ENCODE data around the gene BTN3A1. TPM values are rescaled to one million over a fixed set of nuclear protein-coding genes. Genes with fewer than 3 reads are reported as not detected.

The BTN3A1 gene
- total RNA-seq, 1 experiment from 2014 or later, result 9.0 TPM

- CTCF ChIA-PET, result no interaction called here
- TF ChIP-seq POLR2A (IDR thresholded peaks at IDR 0.05; ENCODE audit: borderline replicate concordance, extremely low read depth, insufficient read depth, insufficient read length) (no peak), SIN3A (IDR thresholded peaks at IDR 0.05; ENCODE audit: low read depth) (no peak), ATF3 (IDR thresholded peaks at IDR 0.05) (no peak), POLR2AphosphoS5 (IDR thresholded peaks at IDR 0.05; ENCODE audit: low read depth, low read length) (no peak), SRF (IDR thresholded peaks at IDR 0.05; ENCODE audit: low read depth) (no peak), FOSL1 (IDR thresholded peaks at IDR 0.05; ENCODE audit: low read depth) (no peak), SP1 (IDR thresholded peaks at IDR 0.05; ENCODE audit: low read depth) (no peak), REST (IDR thresholded peaks at IDR 0.05; ENCODE audit: low read depth) (no peak), RAD21 (IDR thresholded peaks at IDR 0.05; ENCODE audit: low read depth) (no peak)
- TF ChIP-seq, protein P1, sequence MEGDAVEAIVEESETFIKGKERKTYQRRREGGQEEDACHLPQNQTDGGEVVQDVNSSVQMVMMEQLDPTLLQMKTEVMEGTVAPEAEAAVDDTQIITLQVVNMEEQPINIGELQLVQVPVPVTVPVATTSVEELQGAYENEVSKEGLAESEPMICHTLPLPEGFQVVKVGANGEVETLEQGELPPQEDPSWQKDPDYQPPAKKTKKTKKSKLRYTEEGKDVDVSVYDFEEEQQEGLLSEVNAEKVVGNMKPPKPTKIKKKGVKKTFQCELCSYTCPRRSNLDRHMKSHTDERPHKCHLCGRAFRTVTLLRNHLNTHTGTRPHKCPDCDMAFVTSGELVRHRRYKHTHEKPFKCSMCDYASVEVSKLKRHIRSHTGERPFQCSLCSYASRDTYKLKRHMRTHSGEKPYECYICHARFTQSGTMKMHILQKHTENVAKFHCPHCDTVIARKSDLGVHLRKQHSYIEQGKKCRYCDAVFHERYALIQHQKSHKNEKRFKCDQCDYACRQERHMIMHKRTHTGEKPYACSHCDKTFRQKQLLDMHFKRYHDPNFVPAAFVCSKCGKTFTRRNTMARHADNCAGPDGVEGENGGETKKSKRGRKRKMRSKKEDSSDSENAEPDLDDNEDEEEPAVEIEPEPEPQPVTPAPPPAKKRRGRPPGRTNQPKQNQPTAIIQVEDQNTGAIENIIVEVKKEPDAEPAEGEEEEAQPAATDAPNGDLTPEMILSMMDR (IDR thresholded peaks at IDR 0.05 in 2 of 3, conservative IDR thresholded peaks at IDR 0.05 in 1 of 3; ENCODE audit: borderline replicate concordance in 1 of 3, insufficient read depth in 1 of 3, low read depth in 2 of 3, low read length in 2 of 3), result no peak
- TF ChIP-seq, protein P2, sequence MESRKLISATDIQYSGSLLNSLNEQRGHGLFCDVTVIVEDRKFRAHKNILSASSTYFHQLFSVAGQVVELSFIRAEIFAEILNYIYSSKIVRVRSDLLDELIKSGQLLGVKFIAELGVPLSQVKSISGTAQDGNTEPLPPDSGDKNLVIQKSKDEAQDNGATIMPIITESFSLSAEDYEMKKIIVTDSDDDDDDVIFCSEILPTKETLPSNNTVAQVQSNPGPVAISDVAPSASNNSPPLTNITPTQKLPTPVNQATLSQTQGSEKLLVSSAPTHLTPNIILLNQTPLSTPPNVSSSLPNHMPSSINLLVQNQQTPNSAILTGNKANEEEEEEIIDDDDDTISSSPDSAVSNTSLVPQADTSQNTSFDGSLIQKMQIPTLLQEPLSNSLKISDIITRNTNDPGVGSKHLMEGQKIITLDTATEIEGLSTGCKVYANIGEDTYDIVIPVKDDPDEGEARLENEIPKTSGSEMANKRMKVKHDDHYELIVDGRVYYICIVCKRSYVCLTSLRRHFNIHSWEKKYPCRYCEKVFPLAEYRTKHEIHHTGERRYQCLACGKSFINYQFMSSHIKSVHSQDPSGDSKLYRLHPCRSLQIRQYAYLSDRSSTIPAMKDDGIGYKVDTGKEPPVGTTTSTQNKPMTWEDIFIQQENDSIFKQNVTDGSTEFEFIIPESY (IDR thresholded peaks at IDR 0.05; ENCODE audit: extremely low read depth, insufficient replicate concordance, low read length), result no peak
- POLR2A ChIA-PET, result interaction anchor here (1.4 kb wide), 1 partner anchor 10 kb away, joined by 6 read pairs; the partner anchor contains the start of gene BTN2A2
- RAD21 ChIA-PET (ENCODE audit: low non-redundant PET in 1 of 2, low total read pairs in 2 of 2, uncharacterized antibody in 2 of 2, unreplicated experiment in 2 of 2), result no interaction called here
- no peaks in the 10 kb centered on the region for H3K9me3 ChIP-seq (ENCODE audit: control insufficient read depth in 1 of 2, insufficient read depth in 1 of 2, low read depth in 1 of 2, low read length in 2 of 2)
- H3K27me3 ChIP-seq (ENCODE audit: insufficient read depth, low read length), result no peaks in the 10 kb centered on the region
- H3K4me2 ChIP-seq (ENCODE audit: low read length), result no peak overlapping the region
- no peak for DNase-seq (ENCODE audit: low read depth, low spot score)
- H3K9me2 ChIP-seq (ENCODE audit: insufficient read depth), result no peaks in the 10 kb centered on the region
- no TSS peak for BruUV-seq (replicated peaks)
- H3K36me3 ChIP-seq (ENCODE audit: control insufficient read depth in 1 of 2, insufficient read depth in 2 of 2, low read length in 2 of 2), result peaks cover 0 to 4% of the 10 kb centered on the region in 2 experiments; a peak in 1 of 4 replicates
- intact Hi-C loops (cut with micrococcal nuclease), result no loop called here
- H3K4me3 ChIP-seq (replicated peaks in 1 of 2; ENCODE audit: low read depth in 1 of 2, low read length in 2 of 2), result no peak overlapping the region
- H3K79me2 ChIP-seq (ENCODE audit: insufficient read depth, low read length), result no peaks in the 10 kb centered on the region
- no peaks in the 10 kb centered on the region for H4K20me1 ChIP-seq (ENCODE audit: insufficient read depth)
- ATAC-seq, result no peak
- H3K9ac ChIP-seq (ENCODE audit: low read length), result no peak overlapping the region
- no peak overlapping the region for H3K27ac ChIP-seq (ENCODE audit: low read depth, low read length)
- no peak overlapping the region for H2AFZ ChIP-seq (ENCODE audit: low read depth, low read length, poor library complexity, severe bottlenecking)
- peaks cover 9 to 11% of the 10 kb centered on the region in 2 experiments for H3K4me1 ChIP-seq (ENCODE audit: control insufficient read depth in 1 of 2, insufficient read depth in 2 of 2, low read length in 2 of 2)
Observed at GRCh38 chr6:26392932-26393636, 9.0 kb upstream of the BTN3A1 start.
